GM18858 (cell line): ENCODE results near the gene PLG.
A peak's percentile ranks its signal among the peaks of the same experiment; 100 is the strongest.
"Not testable (repeated sequence)": the region's sequence is repeated elsewhere in the genome, so short reads cannot be mapped to it uniquely, and the experiment has no call there.

Experiments
- ATAC-seq: cut with Tn5 transposase; IDR thresholded peaks from one replicate; pipeline ENCODE4 v1.9.1; 2021; ENCODE audit not compliant: unreplicated experiment

PLG gene

GRCh38 chr6:160774399-160774798 is 72.4 kb downstream of the PLG start:
- ATAC-seq, result no peak

DNA sequence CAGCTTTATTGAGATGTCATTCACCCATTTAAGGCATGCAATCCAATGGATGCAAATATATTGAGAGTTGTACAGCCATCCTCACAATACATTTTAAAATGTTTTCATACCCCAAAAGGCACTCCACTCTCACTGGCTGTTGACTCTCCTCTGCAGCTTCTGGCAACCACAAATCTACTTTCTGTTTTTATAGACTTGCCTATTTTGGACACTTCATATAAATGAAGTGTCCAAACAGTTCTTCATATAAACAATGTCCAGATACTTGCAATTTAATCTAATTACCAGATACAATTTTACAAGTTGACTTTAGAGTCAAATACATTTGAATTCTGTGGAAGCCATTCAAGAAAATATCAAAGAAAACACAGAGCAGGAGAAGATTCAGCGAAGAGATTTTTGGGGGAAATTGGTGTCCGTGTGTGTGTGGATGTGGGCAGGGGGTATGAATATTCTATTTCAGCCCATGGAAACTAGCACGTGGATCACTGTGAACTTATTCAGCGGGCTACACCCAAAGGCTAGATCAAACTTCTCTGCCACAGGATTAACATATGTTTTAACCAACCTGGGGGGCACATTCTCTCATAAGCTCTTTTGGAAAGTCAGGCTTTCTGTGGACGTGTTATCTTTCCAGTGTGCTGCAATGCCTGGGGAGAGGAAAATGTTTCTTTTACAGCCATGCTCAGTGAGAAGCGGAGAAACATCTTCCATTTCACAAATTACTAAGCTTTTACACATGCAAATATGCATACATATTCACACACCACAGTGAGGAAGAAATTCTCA is 73.9 kb downstream of the PLG start:
- ATAC-seq, result peak; percentile 49

- not testable (repeated sequence) for ATAC-seq
Observed at GRCh38 chr6:160779095-160779494, 77.1 kb downstream of the PLG start.

DNA sequence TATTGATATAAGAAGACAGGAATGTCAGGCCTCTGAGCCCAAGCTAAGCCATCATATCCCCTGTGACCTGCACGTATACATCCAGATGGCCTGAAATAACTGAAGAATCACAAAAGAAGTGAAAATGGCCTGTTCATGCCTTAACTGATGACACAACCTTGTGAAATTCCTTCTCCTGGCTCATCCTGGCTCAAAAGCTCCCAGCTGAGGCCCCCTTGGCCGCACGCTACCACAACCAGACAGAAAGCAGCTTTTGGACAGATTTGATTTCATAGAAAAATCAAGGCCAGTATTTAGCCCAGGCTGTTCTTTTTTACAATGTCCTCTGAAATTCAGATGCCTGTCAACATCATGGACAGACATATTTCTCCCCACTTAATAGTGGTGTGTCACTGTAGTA is 78.6 kb downstream of the PLG start:
- ATAC-seq, result not testable (repeated sequence)

- no peak for ATAC-seq
Observed at GRCh38 chr6:160781298-160781697, 79.3 kb downstream of the PLG start.

DNA sequence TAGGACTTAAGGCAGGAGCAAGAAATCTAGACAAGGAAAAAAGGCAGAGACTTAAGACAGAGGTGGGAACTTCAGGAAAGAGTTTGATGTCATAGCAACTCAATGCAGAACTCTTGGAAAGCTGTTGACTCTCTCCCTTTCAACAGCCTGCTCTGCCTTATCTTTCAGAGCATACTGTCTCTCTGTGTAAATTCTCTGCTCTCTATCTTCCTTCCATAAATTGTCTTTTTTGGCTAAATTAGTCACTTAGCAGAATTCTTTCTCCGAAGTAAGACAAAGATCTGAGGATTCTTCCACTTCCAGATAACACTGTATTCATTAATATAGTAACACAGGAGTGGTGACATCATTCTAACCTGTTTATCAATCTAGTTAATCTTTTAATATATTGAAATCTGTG is 80.2 kb downstream of the PLG start:
- ATAC-seq, result no peak

DNA sequence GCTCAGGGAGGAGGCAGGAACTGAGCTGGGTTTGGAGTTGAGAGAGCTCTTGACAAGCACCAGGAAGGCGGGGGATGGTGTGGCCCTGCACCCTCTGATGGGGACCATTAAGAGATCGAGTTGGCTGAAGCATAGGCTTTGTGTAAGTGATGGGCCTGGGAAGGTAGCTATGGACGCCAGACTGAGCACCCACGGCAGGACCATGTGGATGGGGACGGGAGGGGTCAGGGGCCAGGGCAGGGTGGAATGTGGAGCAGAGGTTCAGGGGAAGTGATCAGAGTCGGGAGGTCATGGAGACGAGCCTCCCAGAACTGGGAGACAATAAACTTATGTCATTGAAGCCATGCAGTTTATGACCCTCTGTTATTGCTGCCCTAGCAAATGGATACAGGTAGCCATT is 81.7 kb downstream of the PLG start:
- ATAC-seq, result no peak

- not testable (repeated sequence) for ATAC-seq
Observed at GRCh38 chr6:160788126-160788525, 86.1 kb downstream of the PLG start.

- ATAC-seq, result no peak
Observed at GRCh38 chr6:160788806-160789205, 86.8 kb downstream of the PLG start.

DNA sequence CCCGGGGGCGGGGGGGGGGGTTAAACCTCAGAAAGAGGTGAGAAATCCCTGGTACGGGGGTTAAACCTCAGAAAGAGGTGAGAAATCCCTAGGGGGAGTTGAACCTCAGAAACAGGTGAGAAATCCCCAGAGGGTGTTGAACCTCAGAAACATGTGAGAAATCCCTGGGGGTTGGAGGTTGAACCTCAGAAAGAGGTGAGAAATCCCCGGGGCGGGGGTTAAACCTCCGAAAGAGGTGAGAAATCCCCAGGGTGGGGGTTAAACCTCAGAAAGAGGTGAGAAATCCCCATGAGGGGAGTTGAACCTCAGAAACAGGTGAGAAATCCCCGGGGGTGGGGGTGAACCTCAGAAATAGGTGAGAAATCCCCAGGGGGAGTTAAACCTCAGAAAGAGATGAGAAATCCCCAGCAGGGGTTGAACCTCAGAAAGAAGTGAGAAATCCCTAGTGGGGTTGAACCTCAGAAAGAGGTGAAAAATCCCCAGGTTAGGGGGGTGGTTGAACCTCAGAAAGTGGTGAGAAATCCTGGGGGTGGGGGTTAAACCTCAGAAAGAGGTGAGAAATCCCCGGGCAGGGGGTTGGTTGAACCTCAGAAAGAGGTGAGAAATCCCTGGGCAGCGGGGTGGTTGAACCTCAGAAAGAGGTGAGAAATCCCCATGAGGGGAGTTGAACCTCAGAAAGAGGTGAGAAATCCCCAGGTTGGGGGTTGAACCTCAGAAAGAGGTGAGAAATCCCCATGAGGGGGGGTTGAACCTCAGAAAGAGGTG is 87.4 kb downstream of the PLG start:
- no peak for ATAC-seq

- no peak for ATAC-seq
Observed at GRCh38 chr6:160790028-160790792, 88.2 kb downstream of the PLG start.

- peak; percentile 63 for ATAC-seq
Observed at GRCh38 chr6:160791459-160791858, 89.4 kb downstream of the PLG start.

- peak; percentile 52 for ATAC-seq
Observed at GRCh38 chr6:160791981-160792418, 90.0 kb downstream of the PLG start.

GRCh38 chr6:160792708-160793107 is 90.7 kb downstream of the PLG start:
- ATAC-seq, result no peak

DNA sequence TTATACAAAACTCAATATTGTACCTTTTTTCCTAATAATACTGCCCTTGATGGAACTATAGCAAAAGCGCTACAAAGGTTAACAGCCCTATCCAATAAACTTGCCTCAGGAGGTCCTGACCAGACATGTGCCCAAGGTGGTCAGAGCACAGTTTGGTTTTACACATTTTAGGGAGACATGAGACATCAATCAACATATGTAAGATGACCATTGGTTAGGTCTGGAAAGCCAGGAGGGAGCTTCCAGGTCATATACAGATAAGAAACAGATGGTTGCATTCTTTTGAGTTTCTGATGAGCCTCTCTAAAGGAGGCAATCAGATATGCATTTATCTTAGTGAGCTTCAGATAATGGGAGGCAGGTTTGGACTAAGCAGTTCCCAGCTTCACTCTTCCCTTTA is 91.6 kb downstream of the PLG start:
- ATAC-seq, result no peak

DNA sequence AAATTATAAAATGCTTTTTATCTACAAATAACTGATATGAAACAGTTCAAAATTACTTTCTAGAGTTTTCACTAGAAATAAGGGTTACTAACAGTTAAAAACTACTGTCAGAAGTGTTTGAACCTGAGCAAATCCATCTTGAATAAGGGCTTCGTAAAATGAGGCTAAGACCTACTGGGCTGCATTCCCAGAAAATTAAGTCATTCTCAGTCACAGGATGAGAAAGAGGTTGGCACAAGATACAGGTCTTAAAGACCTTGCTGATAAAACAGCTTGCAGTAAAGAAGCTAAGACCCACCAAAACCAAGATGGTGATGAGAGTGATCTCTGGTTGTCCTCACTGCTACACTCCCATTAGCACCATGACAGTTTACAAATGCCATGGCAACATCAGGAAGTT is 93.7 kb downstream of the PLG start:
- no peak for ATAC-seq

GRCh38 chr6:160798625-160799024 is 96.6 kb downstream of the PLG start:
- no peak for ATAC-seq

DNA sequence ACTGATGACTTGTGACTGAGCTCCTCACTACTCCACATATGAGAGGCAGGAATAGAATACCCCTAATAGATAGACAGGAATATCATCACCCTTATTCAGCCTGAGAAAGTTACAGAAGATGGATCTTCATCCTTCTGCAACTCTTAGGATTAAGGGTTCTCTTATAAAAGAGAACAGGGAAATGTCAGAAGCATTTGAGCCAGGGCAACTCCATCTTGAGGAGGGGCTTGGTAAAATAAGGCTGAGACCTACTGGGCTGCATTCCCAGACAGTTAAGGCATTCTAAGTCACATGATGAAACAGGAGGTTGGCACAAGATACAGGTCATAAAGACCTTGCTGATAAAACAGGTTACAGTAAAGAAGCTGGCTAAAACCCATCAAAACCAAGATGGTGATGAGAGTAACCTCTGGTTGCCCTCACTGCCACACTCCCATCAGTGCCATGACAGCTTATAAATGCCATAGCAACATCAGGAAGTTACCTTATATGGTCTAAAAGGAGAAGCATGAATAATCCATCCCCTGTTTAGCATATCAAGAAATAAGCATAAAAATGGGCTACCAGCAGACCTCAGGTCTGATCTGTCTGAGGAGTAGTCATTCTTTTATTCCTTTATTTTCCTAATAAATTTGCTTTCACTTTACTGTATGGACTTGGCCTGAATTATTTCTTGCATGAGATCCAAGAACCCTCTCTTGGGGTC is 97.9 kb downstream of the PLG start:
- ATAC-seq, result no peak

DNA sequence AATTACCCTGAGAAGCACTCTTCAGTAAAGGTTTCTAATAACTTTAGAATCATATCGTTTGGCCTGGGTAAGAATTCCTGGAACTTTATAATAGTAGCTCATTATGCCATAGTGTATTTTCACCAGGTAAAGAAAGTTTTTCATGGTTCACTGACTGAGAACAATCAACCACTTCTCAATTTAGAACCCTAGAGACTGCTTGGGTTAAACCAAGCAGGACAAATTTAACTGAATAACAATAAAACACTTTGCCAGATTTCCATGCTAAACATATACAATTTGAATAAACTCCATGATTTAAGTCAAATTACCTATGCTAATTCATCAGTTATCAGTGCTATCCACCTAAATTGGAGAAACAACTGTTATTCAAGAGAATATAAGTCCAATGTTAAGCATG is 99.4 kb downstream of the PLG start:
- no peak for ATAC-seq

- not testable (repeated sequence) for ATAC-seq
Observed at GRCh38 chr6:160802049-160802448, 100.0 kb downstream of the PLG start.
